NCI-H2081 (cell line): ENCODE data around the gene ITGAD.
"Not testable (repeated sequence)": the region's sequence is repeated elsewhere in the genome, so short reads cannot be mapped to it uniquely, and the experiment has no call there.

Experiments used
- DNase-seq, 2 experiments: peaks; one replicate each; lab custom pipeline; 2025; lab: John Stamatoyannopoulos, UW

Gene ITGAD

DNA sequence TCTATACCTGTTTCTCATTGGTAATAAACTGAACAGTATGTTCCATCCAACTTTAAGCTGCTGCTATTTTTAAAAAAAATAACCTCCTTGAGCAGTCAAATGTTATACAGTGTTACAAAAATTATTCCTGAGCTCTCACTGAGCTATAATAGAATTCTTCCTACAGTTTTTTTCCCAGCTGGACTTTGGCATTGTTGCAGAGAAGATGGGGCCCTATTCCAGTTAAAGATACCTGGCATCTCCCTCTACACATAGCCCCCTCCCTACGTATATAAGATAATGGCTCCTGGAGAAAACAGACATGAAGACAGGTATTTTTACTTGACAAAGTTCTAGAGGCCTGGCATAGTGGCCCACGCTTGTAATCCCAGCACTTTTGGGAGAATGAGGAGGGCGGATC, 36.7 kb downstream of the ITGAD start:
- DNase-seq, result no peak

GRCh38 chr16:31430380-31431052, 37.4 kb downstream of the ITGAD start:
- DNase-seq, result no peak

- DNase-seq, result no peak
These were observed 42.4 kb downstream of the ITGAD start for GRCh38 chr16:31435341-31436220.

DNA sequence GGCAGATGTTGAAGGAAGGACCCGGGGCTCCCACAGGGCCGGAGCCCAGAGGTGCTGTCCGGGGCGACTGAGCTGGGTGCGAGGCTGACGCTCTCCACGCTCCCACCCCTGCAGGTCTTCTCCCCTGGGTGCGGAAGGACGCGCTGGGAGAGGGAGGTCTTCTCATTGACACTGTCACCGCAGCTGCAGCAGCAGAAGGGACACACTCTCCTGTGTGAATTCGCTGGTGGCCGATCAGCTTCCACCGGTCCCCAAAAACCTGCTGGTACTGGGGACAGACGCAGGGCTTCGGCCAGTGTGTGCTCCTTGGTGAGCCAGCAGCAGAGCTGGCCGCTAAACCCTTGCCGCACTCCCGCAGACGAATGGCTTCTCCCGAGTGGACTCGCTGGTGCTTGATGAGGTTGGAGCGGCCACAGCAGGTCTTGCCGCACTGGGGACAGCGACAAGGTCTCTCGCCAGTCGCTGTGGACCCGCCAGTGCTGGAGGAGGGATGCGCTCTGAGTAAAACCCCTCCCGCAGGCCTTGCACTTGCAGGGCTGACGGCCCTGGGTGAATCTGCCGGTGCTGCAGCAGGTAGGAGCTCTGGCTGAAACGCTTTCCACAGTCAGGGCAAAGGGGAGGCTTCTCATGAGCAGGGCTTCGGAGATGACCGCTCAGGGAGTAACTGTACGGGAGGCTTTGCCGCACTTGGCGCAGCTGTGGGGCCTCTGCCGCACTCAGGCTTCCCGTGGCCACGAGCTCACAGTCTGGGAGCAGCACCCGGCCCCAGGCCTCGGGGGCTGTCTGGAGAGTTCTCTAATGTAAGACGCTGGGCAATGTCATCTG, 43.3 kb downstream of the ITGAD start:
- DNase-seq, result no peak

DNA sequence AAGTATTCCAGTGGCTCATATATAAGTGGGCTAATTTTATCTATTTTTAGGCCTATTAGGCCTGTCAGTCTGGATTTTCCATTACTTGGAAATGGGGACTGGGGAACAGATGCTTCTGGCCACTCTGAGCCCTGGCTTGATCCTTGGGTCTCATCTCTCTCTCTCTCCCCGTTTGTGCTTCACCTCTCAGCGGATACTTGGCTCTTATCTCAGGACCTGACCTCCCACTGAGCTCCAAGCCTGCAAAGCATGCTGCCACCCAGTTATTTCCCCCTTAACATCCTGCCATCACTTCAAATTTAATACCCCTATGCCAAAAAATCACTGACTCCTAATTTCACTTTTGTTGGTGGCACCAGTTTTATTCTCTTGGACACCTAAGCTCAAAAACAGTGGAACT, 45.3 kb downstream of the ITGAD start:
- DNase-seq, result no peak

- DNase-seq, result not testable (repeated sequence)
These were observed 45.9 kb downstream of the ITGAD start for GRCh38 chr16:31439023-31439422.

DNA sequence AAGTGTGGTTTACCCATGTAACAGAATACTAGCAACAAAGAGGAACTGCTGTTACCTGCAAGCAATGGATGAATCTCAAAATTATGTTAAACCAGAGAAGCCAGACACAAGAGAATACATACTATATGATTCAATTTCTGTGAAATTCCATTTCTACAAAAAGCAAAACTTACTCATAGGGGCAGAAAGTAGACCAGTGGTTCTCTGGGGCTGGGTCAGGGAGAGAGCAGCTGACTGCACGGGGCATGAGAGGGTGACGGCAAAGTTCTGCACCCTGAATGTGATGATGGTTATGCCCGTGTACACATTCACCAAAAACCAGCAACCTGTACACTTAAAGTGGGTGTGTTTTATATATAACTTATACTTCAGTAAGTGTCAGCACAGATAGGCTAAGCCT, 46.4 kb downstream of the ITGAD start:
- no peak for DNase-seq

DNA sequence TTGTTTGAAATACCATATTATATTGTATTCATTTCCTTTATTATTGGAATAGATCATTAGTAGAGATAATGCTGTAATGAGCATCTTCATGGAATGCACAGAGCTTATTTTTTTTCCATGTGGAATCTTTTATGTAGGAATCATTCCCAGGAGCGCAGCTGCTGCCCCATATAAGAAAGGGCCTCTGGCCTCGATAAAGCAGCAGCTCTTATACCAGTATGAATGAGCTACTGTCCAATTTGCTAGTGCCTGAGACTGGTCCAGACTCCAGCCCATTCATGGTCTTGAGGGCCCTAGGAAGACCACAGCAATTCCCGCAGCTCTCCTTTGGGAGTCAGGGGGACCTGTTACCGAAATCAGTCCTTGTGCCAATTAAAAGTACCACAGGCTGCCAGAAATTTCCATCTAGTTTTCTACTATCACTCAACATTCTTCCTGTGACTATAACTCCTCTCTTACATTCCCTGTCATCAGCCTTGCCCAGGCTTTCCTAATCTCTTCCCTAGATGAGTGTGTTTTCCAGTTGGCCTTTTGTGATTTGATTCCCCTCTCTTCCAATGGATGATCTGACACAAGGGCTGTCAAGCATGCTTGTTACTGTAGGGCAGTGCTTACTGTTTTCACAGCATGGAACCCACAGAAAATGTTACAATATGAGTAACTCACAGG, 47.5 kb downstream of the ITGAD start:
- DNase-seq, result no peak

DNA sequence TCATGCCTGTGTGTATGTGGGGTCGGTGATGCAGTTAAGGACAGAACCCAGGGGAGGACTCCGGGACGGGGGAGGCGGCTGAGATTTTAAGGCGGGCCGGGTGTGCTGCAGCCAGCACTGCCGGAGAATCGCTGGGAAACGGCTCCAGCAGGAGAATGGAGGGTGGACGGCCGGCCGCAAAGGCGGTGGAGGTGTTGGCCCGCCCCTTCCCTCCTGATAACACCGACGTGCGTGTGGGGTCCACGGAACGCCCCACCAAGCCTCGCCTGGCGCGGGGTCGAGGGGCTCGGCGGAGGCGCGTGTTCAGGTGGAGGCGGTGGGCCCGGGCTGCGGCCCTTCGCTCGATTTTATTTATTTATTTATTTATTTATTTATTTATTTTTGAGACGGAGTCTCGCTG, 48.8 kb downstream of the ITGAD start:
- DNase-seq, result no peak

GRCh38 chr16:31445931-31446330, 52.8 kb downstream of the ITGAD start:
- DNase-seq, result not testable (repeated sequence)

DNA sequence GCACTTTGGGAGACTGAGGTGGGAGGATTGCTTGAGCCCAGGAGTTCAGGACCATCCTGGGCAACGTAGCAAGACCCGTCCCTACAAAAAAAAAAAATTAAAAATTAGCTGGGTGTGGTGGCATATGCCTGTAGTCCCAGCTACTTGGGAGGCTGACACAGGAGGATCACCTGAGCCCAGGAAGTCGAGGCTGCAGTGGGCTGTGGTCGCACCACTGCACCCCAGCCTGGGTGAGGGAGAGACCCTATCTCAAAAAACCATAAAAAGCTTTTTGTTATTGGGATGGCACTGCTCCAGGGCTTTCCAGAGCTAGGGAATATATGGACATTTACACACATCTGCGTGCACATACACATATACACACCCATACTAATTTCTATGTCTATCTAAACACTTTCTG, 58.1 kb downstream of the ITGAD start:
- DNase-seq, result no peak

- DNase-seq, result peak in 1 of 2 experiments; percentile 38
These were observed 58.7 kb downstream of the ITGAD start for GRCh38 chr16:31451681-31452351.

DNA sequence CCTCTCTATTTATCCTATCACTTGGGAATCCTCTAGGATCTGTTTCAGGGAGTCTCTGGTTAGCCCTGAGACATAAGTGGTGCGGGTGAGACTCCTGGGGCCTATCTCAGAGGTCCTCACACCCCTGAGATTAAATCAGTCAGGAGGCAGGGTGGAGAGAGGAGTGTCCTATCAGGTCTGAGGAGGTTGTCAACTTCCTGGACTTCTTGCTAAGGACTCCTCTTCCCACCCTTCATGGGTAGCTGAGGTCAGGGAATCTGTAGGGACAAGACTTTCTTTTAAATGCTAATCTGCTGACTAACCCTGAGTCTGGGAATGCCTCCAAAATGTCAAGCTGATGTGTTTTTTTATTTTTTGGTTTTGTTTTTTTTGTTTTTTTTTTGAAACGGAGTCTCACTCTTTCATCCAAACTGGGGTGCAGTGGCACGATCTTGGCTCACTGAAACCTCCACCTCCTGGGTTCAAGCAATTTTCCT, 59.5 kb downstream of the ITGAD start:
- no peak for DNase-seq

GRCh38 chr16:31453255-31454204, 60.4 kb downstream of the ITGAD start:
- no peak for DNase-seq

DNA sequence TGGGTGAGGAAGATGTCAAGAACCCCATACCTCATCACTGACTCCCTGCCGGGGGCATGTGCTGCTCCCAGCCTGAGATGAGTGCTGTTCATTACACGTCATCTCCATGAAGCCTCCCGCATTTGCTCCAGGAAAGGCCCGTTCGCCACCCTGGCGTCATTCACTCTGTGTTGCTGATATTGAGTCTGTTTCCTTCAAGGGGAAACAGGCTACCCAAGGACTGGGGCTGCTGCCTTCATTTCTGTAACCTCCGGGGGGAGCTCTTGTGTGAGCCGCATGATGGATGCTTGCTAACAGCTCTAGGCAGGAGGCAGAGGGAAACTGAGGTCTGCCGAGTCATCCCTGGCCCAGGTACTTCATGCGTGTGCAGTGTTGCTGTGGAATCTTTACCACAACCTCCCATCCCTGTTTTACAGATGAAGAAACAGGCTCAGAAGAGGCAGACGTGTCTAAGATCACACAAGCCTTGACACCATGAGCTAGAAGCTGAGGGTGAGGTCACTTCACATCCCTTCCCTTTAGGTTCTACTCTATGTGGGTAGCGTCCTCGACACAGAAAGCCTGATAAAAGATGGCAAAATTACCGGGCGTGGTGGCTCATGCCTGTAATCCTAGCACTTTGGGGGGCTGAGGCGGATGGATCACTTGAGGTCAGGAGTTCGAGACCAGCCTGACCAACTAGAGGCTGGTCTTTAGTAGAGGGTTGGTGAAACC, 62.6 kb downstream of the ITGAD start:
- DNase-seq, result peak in 1 of 2 experiments; percentile 1

DNA sequence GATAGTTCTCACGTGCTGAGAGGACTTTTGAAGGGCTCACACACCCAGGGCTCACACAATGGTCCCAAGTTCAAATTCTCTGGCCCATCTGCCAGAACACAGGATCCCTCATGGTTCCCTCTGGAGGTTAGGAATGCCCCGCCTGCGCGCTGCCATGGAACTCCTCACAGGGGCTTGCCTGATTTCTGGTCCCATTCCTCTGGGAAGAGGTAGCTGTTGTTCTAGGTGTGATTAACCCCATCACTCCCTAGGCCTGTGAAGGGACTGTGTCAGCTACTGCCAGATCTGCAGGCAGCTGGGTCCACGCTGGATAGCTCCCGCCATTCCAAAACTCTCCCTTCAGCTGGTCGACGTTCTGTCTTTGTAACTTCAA, 63.8 kb downstream of the ITGAD start:
- no peak for DNase-seq

- DNase-seq, result peak in 1 of 2 experiments; percentile 38
These were observed 65.1 kb downstream of the ITGAD start for GRCh38 chr16:31458073-31458843.

DNA sequence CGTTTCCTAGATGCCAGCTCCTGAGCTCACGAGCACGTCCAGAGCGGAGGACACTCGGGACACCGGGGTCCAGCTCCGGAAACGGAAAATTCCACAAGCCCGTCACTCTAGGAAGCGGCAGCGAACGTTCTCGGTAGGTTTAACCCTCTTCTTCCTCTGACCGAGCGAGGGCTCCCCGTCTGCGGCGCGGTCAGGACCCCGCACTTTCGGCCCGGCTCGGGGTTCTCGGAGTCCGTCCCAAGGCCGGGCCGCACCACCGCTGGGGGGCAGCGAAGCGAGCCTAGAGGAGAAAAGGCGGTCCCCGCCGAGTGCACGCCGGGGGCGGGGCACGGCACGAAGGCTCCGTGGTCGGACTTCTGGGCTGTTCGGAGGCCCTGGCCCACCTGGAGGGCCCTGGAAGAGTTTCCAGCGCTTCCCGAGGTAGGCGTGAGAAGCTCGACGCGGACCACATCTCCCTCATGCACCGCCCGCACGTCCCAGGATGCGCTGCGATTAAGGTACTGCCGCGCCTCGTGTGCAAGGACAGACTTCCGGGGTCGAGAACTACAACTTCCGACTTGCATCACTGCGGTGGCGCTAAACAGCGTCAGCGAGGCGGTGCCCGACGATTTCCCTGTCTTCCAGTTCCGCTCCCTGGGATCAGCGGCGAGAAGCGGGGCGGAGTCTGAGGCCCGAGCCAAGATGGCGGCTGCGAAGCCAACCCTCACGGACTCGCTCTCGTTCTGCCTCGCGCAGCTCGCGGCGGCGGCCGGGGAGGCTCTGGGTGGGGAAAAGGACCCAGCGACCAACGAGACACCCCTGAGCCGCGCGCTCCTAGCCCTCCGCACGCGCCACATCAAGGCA, 65.9 kb downstream of the ITGAD start, which contains the start of gene ARMC5:
TSS of gene ARMC5 (plus strand) at position 658 of the 843 bp plus-strand sequence. CDS start at position 682, 24 bp downstream.
- peak; percentile 89 to 94 for DNase-seq
